ENCODE measurements around the gene ERBB4. TPM values are rescaled to one million over a fixed set of nuclear protein-coding genes. Genes with fewer than 3 reads are reported as not detected.
"Not testable (repeated sequence)": the region's sequence is repeated elsewhere in the genome, so short reads cannot be mapped to it uniquely, and the experiment has no call there.

The ERBB4 gene
- polyA plus RNA-seq, 1 donor = 0.37 TPM

DNA sequence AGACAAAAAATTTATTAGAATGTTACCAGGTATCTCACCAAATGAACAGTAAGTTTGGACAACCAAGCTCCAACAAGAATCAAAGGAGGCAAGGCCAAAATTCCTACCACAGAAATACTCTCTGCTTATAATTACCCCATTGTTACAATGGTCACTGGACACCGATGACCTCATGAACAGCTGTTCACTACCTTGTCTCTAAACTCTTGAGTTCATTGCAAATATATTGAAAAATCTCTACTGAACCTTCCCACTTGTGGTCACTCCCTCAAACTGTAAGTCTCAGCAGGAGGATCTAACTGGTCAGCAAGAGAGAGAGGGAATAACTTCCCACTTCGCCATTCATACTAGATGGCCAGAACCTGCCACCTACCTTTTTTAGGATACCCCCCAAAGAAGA lies 50.0 kb downstream of the ERBB4 start:
- no peaks in the 10 kb centered on the region for H3K36me3 ChIP-seq (ENCODE audit: control insufficient read depth, insufficient read depth, low read length)
- no peak overlapping the region for H3K4me3 ChIP-seq (ENCODE audit: low read length)
- DNase-seq = no peak
- no peaks in the 10 kb centered on the region for H3K9me3 ChIP-seq (ENCODE audit: control insufficient read depth, low read depth, low read length)
- H3K27ac ChIP-seq (ENCODE audit: low read length) = no peak overlapping the region
- H3K27me3 ChIP-seq (ENCODE audit: control insufficient read depth, insufficient read depth, low read length) = no peaks in the 10 kb centered on the region
- no CpG with 5 or more reads among the region's 2 CpGs for WGBS (ENCODE audit: insufficient coverage, low lambda C conversion rate)
- H3K4me1 ChIP-seq (ENCODE audit: control insufficient read depth, insufficient read depth, low read length) = no peaks in the 10 kb centered on the region

DNA sequence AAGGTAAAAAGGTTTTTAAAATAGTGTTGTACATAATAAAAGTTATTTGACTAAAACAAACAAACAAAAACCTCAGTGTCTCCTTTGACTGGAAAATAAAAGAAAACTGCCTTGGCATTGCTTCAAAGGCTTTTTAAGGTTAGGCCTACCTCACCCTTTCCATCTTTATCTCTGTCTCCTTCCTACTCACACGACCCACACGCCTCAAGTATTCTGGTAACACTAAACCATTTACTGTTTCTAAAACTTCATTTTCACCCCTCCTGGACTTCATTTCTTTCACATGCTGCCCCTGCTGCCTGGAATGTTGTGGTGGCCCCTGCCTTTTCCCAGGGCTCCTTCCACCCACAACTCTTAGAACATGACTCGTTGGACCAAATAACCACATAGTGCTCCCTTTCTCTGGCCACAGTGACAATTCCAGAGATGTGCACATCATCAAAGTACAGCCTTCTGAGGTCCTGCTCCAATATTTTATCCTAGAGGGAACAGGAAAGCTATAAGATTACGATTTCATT lies 54.0 kb downstream of the ERBB4 start:
- no peaks in the 10 kb centered on the region for H3K27me3 ChIP-seq (ENCODE audit: control insufficient read depth, insufficient read depth, low read length)
- H3K9me3 ChIP-seq (ENCODE audit: control insufficient read depth, low read depth, low read length) = no peaks in the 10 kb centered on the region
- no peaks in the 10 kb centered on the region for H3K4me1 ChIP-seq (ENCODE audit: control insufficient read depth, insufficient read depth, low read length)
- no peak overlapping the region for H3K4me3 ChIP-seq (ENCODE audit: low read length)
- H3K36me3 ChIP-seq (ENCODE audit: control insufficient read depth, insufficient read depth, low read length) = no peaks in the 10 kb centered on the region
- 80% methylated on average over 1 of the region's 4 CpGs for WGBS (ENCODE audit: insufficient coverage, low lambda C conversion rate)
- H3K27ac ChIP-seq (ENCODE audit: low read length) = no peak overlapping the region
- no peak for DNase-seq

DNA sequence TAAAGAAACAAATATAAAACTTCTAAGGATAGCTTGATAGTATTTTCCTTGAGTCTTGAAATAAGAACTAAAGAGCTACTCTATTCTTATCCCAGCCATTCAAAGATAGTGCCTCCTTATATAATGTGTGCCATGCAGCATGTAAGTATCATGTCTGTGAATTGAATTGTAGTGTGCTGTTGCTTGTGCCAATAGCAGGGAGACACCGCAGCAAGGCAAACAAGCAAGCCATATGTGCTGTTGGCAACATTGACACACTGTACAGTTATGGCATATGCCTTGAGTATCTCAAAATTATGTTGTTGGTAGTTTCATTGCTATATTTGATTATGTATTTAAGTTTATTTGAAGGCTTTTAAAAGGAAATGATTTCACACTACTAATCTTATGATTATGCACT lies 58.2 kb downstream of the ERBB4 start:
- no peak for DNase-seq
- no peaks in the 10 kb centered on the region for H3K27me3 ChIP-seq (ENCODE audit: control insufficient read depth, insufficient read depth, low read length)
- no peaks in the 10 kb centered on the region for H3K9me3 ChIP-seq (ENCODE audit: control insufficient read depth, low read depth, low read length)
- H3K4me3 ChIP-seq (ENCODE audit: low read length) = no peak overlapping the region
- no CpG with 5 or more reads among the region's 1 CpG for WGBS (ENCODE audit: insufficient coverage, low lambda C conversion rate)
- H3K27ac ChIP-seq (ENCODE audit: low read length) = no peak overlapping the region
- no peaks in the 10 kb centered on the region for H3K4me1 ChIP-seq (ENCODE audit: control insufficient read depth, insufficient read depth, low read length)
- no peaks in the 10 kb centered on the region for H3K36me3 ChIP-seq (ENCODE audit: control insufficient read depth, insufficient read depth, low read length)

DNA sequence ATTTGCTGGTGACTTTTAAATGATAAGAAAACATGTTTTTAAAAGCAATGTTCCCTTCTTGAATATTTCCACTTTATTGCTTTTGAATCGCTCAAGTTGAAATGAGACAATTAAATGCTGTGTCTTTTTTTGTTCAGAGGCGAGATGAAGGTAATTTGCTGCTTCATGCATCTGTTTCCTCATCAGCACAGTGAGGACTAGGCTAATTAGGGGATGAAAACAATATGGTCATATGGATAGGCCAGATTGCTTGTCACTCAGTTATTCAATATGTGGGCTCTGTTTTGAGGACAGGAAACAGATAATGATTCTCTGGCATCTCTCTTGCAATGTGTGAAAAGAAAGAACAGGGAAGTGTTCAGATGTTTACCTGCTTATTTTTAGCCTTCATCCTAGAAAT lies 61.0 kb downstream of the ERBB4 start:
- Histone ChIP-seq H3K4me3 (ENCODE audit: low read length) (no peak overlapping the region), H3K36me3 (ENCODE audit: control insufficient read depth, insufficient read depth, low read length) (no peaks in the 10 kb centered on the region), H3K4me1 (ENCODE audit: control insufficient read depth, insufficient read depth, low read length) (no peaks in the 10 kb centered on the region), H3K27ac (ENCODE audit: low read length) (no peak overlapping the region), H3K9me3 (ENCODE audit: control insufficient read depth, low read depth, low read length) (no peaks in the 10 kb centered on the region), H3K27me3 (ENCODE audit: control insufficient read depth, insufficient read depth, low read length) (no peaks in the 10 kb centered on the region)
- no peak for DNase-seq
- no CpG with 5 or more reads among the region's 2 CpGs for WGBS (ENCODE audit: insufficient coverage, low lambda C conversion rate)

DNA sequence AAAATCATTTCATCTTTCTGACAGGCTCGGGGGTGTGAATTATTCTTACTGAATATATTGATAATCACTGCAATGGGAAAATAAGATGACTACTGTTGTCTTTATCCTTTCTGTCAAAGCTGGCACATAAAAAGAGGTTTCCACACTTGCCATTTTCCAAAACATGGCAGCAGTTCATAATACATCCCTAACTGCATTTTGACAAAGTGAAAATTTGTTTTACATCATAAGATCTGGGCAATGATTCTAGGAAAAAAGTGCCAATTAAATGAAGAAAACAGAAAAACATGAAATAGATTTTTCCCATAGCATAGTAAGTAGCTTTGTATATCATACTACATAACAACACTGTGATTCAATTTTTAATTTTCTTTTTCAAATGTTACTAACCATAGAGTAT lies 65.4 kb downstream of the ERBB4 start:
- Histone ChIP-seq H3K36me3 (ENCODE audit: control insufficient read depth, insufficient read depth, low read length) (no peaks in the 10 kb centered on the region), H3K9me3 (ENCODE audit: control insufficient read depth, low read depth, low read length) (no peaks in the 10 kb centered on the region), H3K27me3 (ENCODE audit: control insufficient read depth, insufficient read depth, low read length) (no peaks in the 10 kb centered on the region), H3K27ac (ENCODE audit: low read length) (no peak overlapping the region), H3K4me3 (ENCODE audit: low read length) (no peak overlapping the region), H3K4me1 (ENCODE audit: control insufficient read depth, insufficient read depth, low read length) (no peaks in the 10 kb centered on the region)
- DNase-seq = no peak
- no CpG with 5 or more reads among the region's 1 CpG for WGBS (ENCODE audit: insufficient coverage, low lambda C conversion rate)

DNA sequence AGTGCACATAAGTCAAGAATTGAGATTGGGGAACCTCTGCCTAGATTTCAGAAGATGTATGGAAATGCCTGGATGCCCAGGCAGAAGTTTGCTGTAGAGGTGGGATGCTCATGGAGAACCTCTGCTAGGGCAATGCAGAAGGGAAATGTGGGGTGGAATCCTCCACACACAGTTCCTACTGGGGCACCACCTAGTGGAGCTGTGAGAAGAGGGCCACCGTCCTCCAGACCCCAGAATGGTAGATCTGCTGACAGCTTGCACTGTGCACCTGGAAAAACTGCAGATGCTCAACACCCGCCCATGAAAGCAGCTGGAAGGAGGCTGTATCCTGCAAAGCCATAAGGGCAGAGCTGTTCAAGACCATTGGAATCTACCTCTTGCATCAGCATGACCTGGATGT lies 71.1 kb downstream of the ERBB4 start:
- H3K36me3 ChIP-seq (ENCODE audit: control insufficient read depth, insufficient read depth, low read length); H3K27me3 ChIP-seq (ENCODE audit: control insufficient read depth, insufficient read depth, low read length); H3K27ac ChIP-seq (ENCODE audit: low read length); DNase-seq; H3K9me3 ChIP-seq (ENCODE audit: control insufficient read depth, low read depth, low read length); H3K4me1 ChIP-seq (ENCODE audit: control insufficient read depth, insufficient read depth, low read length); H3K4me3 ChIP-seq (ENCODE audit: low read length): not testable (repeated sequence)
- no CpG with 5 or more reads among the region's 2 CpGs for WGBS (ENCODE audit: insufficient coverage, low lambda C conversion rate)

DNA sequence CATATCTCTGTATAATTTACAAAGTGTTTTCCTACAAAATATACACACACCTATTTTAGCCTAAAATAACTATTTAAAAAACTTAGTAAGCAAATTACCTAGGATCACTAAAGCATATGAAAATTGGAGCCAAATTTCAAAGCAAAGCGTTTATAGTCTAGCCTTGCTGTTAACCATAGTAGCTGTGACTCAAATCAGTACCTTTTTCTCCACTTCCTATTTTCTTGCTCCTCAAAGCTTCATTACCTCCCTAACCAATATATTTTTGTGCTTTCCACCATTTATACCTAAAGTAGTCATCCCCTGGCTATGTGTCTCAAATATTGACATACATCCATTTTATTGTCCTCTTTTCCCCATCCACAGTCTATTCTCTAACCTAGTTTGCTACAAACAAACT lies 73.1 kb downstream of the ERBB4 start:
- Histone ChIP-seq H3K27me3 (ENCODE audit: control insufficient read depth, insufficient read depth, low read length) (no peaks in the 10 kb centered on the region), H3K4me1 (ENCODE audit: control insufficient read depth, insufficient read depth, low read length) (no peaks in the 10 kb centered on the region), H3K27ac (ENCODE audit: low read length) (no peak overlapping the region), H3K9me3 (ENCODE audit: control insufficient read depth, low read depth, low read length) (no peaks in the 10 kb centered on the region), H3K4me3 (ENCODE audit: low read length) (no peak overlapping the region), H3K36me3 (ENCODE audit: control insufficient read depth, insufficient read depth, low read length) (no peaks in the 10 kb centered on the region)
- no CpG with 5 or more reads among the region's 1 CpG for WGBS (ENCODE audit: insufficient coverage, low lambda C conversion rate)
- DNase-seq = no peak

DNA sequence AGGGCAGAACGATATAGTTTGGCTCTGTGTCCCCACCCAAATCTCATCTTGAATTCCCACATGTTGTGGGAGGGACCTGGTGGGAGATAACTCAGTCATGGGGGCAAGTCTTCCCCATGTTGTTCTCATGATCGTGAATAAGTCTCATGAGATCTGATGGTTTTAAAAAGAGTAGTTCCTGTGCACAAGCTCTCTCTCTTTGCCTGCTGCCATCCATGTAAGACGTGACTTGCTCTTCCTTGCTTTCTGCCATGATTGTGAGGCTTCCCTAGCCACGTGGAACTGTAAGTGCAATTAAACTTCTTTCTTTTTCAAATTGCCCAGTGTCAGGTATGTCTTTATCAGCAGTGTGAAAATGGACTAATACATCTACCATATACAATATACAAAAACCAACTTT lies 76.9 kb downstream of the ERBB4 start:
- H3K27me3 ChIP-seq (ENCODE audit: control insufficient read depth, insufficient read depth, low read length); H3K4me1 ChIP-seq (ENCODE audit: control insufficient read depth, insufficient read depth, low read length); H3K36me3 ChIP-seq (ENCODE audit: control insufficient read depth, insufficient read depth, low read length); DNase-seq; H3K4me3 ChIP-seq (ENCODE audit: low read length); H3K9me3 ChIP-seq (ENCODE audit: control insufficient read depth, low read depth, low read length); H3K27ac ChIP-seq (ENCODE audit: low read length): not testable (repeated sequence)
- WGBS (ENCODE audit: insufficient coverage, low lambda C conversion rate) = 67% methylated on average over 1 of the region's 4 CpGs

DNA sequence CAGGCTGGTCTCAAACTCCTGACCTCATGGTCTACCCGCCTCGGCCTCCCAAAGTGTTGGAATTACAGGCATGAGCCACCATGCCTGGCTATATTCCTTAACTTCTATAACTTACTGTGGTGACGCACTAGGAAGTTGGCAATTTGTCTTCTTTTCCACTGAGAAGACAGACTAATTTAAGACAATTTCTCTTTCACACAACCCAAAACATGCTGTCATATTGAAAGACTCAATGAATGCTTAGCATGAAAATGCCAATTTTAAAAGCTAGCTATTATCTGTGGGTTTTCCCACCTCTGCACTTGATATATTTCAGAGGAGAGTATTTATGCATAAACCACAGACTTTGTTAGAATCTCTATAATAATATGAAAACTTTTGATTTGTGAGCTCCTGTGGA lies 84.5 kb downstream of the ERBB4 start:
- no CpG with 5 or more reads among the region's 3 CpGs for WGBS (ENCODE audit: insufficient coverage, low lambda C conversion rate)
- Histone ChIP-seq H3K27me3 (ENCODE audit: control insufficient read depth, insufficient read depth, low read length) (no peaks in the 10 kb centered on the region), H3K4me1 (ENCODE audit: control insufficient read depth, insufficient read depth, low read length) (no peaks in the 10 kb centered on the region), H3K4me3 (ENCODE audit: low read length) (no peak overlapping the region), H3K9me3 (ENCODE audit: control insufficient read depth, low read depth, low read length) (no peaks in the 10 kb centered on the region), H3K27ac (ENCODE audit: low read length) (no peak overlapping the region), H3K36me3 (ENCODE audit: control insufficient read depth, insufficient read depth, low read length) (no peaks in the 10 kb centered on the region)
- no peak for DNase-seq

DNA sequence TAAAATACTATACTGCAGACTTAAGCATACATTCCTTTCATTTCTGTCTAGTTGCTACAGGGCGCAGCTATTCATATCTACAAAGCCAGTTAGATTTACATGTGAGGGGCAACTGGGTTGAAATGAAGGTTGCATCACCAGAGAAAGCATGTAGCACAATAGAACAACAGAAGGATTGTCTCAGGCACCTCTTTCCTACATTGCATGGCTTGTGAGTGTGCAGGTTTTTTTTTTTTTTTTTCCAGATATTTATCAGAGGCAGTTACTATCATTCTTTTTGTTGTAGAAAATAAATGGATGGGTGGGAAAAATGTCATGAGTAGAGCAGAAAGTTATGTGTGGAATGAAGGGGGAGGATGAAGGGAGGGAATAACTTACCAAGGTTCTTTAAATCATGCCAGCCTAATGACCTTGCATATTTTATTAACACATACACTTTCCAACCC lies 86.8 kb downstream of the ERBB4 start:
- Histone ChIP-seq H3K4me3 (ENCODE audit: low read length) (no peak overlapping the region), H3K9me3 (ENCODE audit: control insufficient read depth, low read depth, low read length) (no peaks in the 10 kb centered on the region), H3K27ac (ENCODE audit: low read length) (no peak overlapping the region), H3K27me3 (ENCODE audit: control insufficient read depth, insufficient read depth, low read length) (no peaks in the 10 kb centered on the region), H3K4me1 (ENCODE audit: control insufficient read depth, insufficient read depth, low read length) (no peaks in the 10 kb centered on the region), H3K36me3 (ENCODE audit: control insufficient read depth, insufficient read depth, low read length) (no peaks in the 10 kb centered on the region)
- no CpG with 5 or more reads among the region's 1 CpG for WGBS (ENCODE audit: insufficient coverage, low lambda C conversion rate)
- DNase-seq = no peak

DNA sequence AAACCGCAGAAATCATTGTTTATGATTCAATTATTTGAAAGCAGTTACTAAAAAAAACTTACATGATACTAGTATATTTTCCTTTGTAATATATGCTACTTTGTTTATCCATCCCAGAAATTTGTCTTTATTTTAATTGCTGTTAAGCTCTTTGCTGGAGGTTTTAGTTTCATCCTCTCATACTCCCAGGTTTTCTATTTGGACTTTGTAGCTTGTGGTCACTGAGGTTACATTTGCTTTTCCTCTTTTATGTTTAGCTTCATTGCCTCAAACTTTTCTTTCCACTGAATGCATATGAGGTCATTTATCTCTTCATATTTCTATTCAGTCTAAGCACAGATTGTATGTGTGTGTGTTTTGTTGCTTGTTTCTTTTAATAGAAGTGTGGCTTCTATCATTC lies 89.9 kb downstream of the ERBB4 start:
- Histone ChIP-seq H3K36me3 (ENCODE audit: control insufficient read depth, insufficient read depth, low read length) (no peaks in the 10 kb centered on the region), H3K4me1 (ENCODE audit: control insufficient read depth, insufficient read depth, low read length) (no peaks in the 10 kb centered on the region), H3K9me3 (ENCODE audit: control insufficient read depth, low read depth, low read length) (no peaks in the 10 kb centered on the region), H3K27ac (ENCODE audit: low read length) (no peak overlapping the region), H3K27me3 (ENCODE audit: control insufficient read depth, insufficient read depth, low read length) (no peaks in the 10 kb centered on the region), H3K4me3 (ENCODE audit: low read length) (no peak overlapping the region)
- WGBS (ENCODE audit: insufficient coverage, low lambda C conversion rate) = no CpG with 5 or more reads among the region's 1 CpG
- no peak for DNase-seq

Measured in large intestine (tissue), 3 donors.